Glutamatergic neuron (in vitro differentiated cells): Measurements from ENCODE around the gene SLC35E3. TPM values are rescaled to one million over a fixed set of nuclear protein-coding genes. Genes with fewer than 3 reads are reported as not detected.
"Not testable (repeated sequence)": the region's sequence is repeated elsewhere in the genome, so short reads cannot be mapped to it uniquely, and the experiment has no call there.

ENCODE experiments used
- DNase-seq: peaks from one replicate; pipeline ENCODE4 v3.0.0; 2022
- H3K27ac Mint-ChIP-seq: one replicate; pipeline ENCODE4 v1.8.0; 2020; ENCODE audit warnings: mild to moderate bottlenecking, mixed read lengths, inconsistent platforms; ENCODE audit not compliant: unreplicated experiment
- H3K27me3 Mint-ChIP-seq: one replicate; pipeline ENCODE4 v1.8.0; 2020; ENCODE audit warnings: mild to moderate bottlenecking, moderate library complexity, mixed read lengths, inconsistent platforms; ENCODE audit not compliant: unreplicated experiment
- H3K36me3 Mint-ChIP-seq: one replicate; pipeline ENCODE4 v1.8.0; 2020; ENCODE audit warnings: mild to moderate bottlenecking, mixed read lengths, inconsistent platforms; ENCODE audit not compliant: unreplicated experiment
- H3K4me1 Mint-ChIP-seq: one replicate; pipeline ENCODE4 v1.8.0; 2020; ENCODE audit warnings: mild to moderate bottlenecking, low read depth, mixed read lengths, inconsistent platforms; ENCODE audit not compliant: unreplicated experiment
- H3K4me3 Mint-ChIP-seq: one replicate; pipeline ENCODE4 v1.8.0; 2020; ENCODE audit warnings: mild to moderate bottlenecking, mixed read lengths, inconsistent platforms; ENCODE audit not compliant: unreplicated experiment
- H3K9me3 Mint-ChIP-seq: one replicate; pipeline ENCODE4 v1.8.0; 2020; ENCODE audit warnings: mild to moderate bottlenecking, moderate library complexity, mixed read lengths, inconsistent platforms; ENCODE audit not compliant: unreplicated experiment
- total RNA-seq: library from RNA; stranded (reverse); fragmentation: NEBNext Ultra II Directional; extraction: Animal tissue kit (Norgen Biotek cat#: 25700); gene quantifications from one replicate; pipeline ENCODE4 v1.2.1, GENCODE V29; 2021; ENCODE audit not compliant: unreplicated experiment
- TF ChIP-seq, protein P1 (sequence below): fragments of 200-600 bp; sonication (generic); IDR thresholded peaks from one replicate; pipeline ENCODE4 v1.5.0; 2021; ENCODE audit not compliant: partially characterized antibody, unreplicated experiment

The SLC35E3 gene
- total RNA-seq, 1 donor from 2014 or later: 26.2 TPM

DNA sequence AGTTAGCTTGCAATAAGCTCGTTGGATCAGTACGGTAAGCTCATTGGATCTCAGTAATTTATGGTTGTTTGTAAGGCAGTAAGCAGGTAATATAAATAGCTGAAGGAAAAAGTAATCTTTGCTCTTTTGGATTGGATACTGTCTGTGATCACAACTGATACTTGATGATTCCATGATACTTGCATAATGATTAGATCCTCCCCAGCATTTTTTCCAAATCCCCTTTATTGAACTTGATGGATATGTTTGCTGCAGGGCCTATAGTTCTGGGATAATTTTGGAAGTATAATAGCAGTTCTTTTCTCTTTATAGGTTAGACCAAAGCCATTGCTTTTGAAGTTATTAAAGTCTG is 67.2 kb downstream of the SLC35E3 start:
- Mint-ChIP-seq H3K36me3 (no peaks in the 10 kb centered on the region), H3K27me3 (peaks cover 3% of the 10 kb centered on the region), H3K4me1 (no peaks in the 10 kb centered on the region), H3K9me3 (peaks cover 8% of the 10 kb centered on the region), H3K4me3 (no peak overlapping the region), H3K27ac (no peak overlapping the region)
- TF ChIP-seq, protein P1, sequence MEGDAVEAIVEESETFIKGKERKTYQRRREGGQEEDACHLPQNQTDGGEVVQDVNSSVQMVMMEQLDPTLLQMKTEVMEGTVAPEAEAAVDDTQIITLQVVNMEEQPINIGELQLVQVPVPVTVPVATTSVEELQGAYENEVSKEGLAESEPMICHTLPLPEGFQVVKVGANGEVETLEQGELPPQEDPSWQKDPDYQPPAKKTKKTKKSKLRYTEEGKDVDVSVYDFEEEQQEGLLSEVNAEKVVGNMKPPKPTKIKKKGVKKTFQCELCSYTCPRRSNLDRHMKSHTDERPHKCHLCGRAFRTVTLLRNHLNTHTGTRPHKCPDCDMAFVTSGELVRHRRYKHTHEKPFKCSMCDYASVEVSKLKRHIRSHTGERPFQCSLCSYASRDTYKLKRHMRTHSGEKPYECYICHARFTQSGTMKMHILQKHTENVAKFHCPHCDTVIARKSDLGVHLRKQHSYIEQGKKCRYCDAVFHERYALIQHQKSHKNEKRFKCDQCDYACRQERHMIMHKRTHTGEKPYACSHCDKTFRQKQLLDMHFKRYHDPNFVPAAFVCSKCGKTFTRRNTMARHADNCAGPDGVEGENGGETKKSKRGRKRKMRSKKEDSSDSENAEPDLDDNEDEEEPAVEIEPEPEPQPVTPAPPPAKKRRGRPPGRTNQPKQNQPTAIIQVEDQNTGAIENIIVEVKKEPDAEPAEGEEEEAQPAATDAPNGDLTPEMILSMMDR: no peak
- no peak for DNase-seq

DNA sequence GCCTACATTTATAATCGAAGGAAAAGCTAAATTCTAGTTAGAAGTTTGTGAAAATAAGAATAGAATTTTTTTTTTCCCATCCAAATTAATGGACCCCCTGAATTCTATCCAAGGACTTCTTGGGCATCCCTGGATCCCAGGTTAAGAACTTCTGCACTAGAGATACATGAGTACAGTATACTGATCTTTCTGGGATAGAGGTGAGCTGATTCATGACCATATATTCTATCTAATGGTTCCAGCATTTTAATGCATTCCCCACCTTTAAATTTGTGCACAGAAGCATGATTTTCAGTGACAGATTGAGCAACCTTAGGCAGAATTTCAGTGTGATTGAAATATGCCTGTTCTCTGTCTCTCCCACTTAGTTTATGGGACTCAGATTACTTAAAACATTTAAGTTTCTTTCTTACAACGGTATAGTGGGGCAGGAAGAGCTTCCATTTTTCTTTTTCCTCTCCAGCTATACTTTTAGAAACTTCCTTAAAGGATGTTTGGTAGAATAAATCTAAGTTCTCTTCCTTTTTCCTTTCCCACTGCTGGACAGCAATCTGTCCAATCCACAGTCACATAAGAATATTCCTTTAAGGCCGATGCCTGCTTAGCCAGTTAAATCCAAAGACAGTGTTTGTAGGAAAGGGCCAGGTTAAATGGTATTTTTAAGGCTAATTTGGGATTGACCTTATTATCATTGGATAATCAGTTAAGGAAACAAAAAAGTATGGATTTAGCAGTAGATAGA is 68.7 kb downstream of the SLC35E3 start:
- no peak for DNase-seq
- H3K4me3 Mint-ChIP-seq: no peak overlapping the region
- no peak overlapping the region for H3K27ac Mint-ChIP-seq
- peaks cover 2% of the 10 kb centered on the region for H3K9me3 Mint-ChIP-seq
- no peaks in the 10 kb centered on the region for H3K27me3 Mint-ChIP-seq
- H3K4me1 Mint-ChIP-seq: no peaks in the 10 kb centered on the region
- TF ChIP-seq, protein P1: no peak
- H3K36me3 Mint-ChIP-seq: no peaks in the 10 kb centered on the region

DNA sequence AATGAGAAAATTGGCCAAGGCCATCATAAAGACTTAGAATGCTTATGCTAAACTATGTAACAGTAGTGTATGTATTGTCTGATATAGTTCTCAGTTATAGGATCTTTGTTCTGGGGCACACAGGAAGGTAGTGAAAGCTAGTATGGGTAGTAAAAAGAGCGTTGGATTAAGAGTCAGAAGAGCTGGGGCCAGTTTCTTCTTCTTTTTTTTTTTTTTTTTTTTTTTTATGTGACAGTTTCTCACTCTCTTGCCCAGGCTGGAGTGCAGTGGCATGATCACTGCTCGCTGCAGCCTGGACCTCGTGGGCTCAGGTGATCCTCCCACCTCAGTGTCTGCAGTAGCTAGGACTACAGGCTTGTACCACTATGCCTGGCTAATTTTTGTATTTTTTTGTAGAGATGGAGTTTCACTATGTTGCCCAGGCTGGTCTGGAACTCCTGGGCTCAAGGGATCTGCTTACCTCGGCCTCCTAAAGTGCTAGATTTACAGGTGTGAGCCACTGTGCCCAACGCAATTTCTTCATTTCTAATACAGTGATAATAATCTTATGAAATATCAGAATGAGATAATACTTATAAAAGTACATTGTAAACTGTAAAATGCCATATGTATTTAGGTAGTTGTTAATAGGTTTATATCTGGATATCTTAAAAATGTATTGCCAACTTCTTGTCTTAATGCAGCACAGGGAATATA is 69.4 kb downstream of the SLC35E3 start:
- H3K27ac Mint-ChIP-seq: no peak overlapping the region
- H3K4me1 Mint-ChIP-seq: no peaks in the 10 kb centered on the region
- H3K36me3 Mint-ChIP-seq: no peaks in the 10 kb centered on the region
- H3K4me3 Mint-ChIP-seq: no peak overlapping the region
- no peaks in the 10 kb centered on the region for H3K9me3 Mint-ChIP-seq
- no peak for DNase-seq
- H3K27me3 Mint-ChIP-seq: no peaks in the 10 kb centered on the region
- TF ChIP-seq, protein P1: no peak

DNA sequence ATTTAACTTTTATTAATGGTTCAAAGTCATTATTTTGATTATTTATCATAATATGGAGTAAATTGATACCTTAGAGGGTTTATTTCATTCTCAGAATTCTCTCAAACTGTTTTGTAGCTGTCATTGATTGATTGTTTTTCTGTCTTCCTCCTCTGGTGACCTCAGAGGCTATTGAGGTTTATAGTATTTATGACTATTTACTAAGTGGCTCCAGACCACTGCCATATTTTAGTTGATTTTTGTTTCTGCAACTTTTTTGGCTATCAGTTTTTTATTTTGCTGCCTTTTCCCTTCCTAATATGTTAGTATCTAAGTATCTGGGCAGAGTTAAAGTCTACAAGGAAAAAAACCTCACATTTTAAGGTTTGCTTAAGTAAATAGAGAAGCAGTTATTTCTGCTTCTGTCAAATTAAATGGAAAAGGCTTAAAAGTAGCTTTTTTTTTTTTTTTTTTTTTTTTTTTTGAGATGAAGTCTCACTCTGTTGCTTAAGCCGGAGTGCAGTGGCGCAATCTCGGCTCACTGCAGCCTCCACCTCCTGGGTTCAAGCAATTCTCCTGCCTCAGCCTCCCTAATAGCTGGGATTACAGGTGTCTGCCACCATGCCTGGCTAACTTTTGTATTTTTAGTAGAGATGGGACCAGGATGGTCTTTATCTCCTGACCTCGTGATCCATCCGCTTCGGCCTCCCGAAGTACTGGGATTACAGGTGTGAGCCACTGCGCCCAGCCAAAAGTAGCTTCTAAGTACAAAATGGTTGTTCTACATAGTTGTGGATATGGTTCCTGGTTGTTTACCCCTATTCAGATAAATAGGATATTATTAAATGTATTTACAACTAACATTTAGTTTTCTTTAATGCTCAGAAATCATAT is 70.2 kb downstream of the SLC35E3 start:
- no peaks in the 10 kb centered on the region for H3K36me3 Mint-ChIP-seq
- no peaks in the 10 kb centered on the region for H3K27me3 Mint-ChIP-seq
- H3K9me3 Mint-ChIP-seq: no peaks in the 10 kb centered on the region
- no peaks in the 10 kb centered on the region for H3K4me1 Mint-ChIP-seq
- TF ChIP-seq, protein P1: no peak
- no peak overlapping the region for H3K4me3 Mint-ChIP-seq
- no peak for DNase-seq
- no peak overlapping the region for H3K27ac Mint-ChIP-seq

DNA sequence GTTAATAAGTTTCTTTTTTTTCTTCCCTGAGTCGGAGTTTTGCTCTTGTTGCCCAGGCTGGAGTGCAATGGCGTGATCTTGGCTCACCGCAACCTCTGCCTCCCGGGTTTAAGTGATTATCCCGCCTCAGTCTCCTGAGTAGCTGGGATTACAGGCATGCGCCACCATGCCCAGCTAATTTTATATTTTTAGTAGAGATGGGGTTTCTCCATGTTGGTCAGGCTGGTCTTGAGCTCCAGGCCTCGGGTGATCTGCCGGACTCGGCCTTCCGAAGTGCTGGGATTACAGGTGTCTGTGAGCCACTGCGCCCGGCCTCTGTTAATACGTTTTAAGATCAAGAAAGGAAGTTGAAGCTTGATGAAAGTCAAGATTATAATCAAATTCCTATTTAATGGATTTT is 73.5 kb downstream of the SLC35E3 start:
- not testable (repeated sequence) for DNase-seq, H3K4me1 Mint-ChIP-seq, H3K36me3 Mint-ChIP-seq, H3K27me3 Mint-ChIP-seq, H3K9me3 Mint-ChIP-seq, H3K27ac Mint-ChIP-seq, H3K4me3 Mint-ChIP-seq
